Neural crest cell (in vitro differentiated cells): ENCODE measurements around the gene CIITA. TPM values are rescaled to one million over a fixed set of nuclear protein-coding genes. Genes with fewer than 3 reads are reported as not detected.

ENCODE experiments used
- DNase-seq: peaks from one replicate; pipeline ENCODE4 v3.0.0; 2021; ENCODE audit warnings: low read depth, mixed read lengths, low spot score
- H3K27ac Mint-ChIP-seq: one replicate; pipeline ENCODE4 v1.8.0; 2021; ENCODE audit warnings: mild to moderate bottlenecking, mixed read lengths; ENCODE audit not compliant: unreplicated experiment
- H3K27me3 Mint-ChIP-seq: 2 replicates; pipeline ENCODE4 v1.8.0; 2021; ENCODE audit warnings: low read depth, mild to moderate bottlenecking, mixed read lengths
- H3K36me3 Mint-ChIP-seq: 2 replicates; pipeline ENCODE4 v1.8.0; 2021; ENCODE audit warnings: low read depth, mild to moderate bottlenecking, mixed read lengths
- H3K4me1 Mint-ChIP-seq: 2 replicates; pipeline ENCODE4 v1.8.0; 2021; ENCODE audit warnings: mixed read lengths
- H3K4me3 Mint-ChIP-seq: one replicate; pipeline ENCODE4 v1.8.0; 2021; ENCODE audit warnings: mild to moderate bottlenecking, mixed read lengths
- H3K9me3 Mint-ChIP-seq: 2 replicates; pipeline ENCODE4 v1.8.0; 2021; ENCODE audit warnings: mixed read lengths
- total RNA-seq: library from RNA; stranded (reverse); gene quantifications from 2 replicates; pipeline ENCODE4 v1.2.1, GENCODE V29; 2021
- TF ChIP-seq, protein P1 (sequence below): fragments of 200-600 bp; sonication (generic); conservative IDR thresholded peaks from 2 replicates; pipeline ENCODE4 v1.5.0; 2021; ENCODE audit warnings: antibody characterized with exemption, mild to moderate bottlenecking

Gene CIITA
- total RNA-seq, 1 donor from 2014 or later = not detected

DNA sequence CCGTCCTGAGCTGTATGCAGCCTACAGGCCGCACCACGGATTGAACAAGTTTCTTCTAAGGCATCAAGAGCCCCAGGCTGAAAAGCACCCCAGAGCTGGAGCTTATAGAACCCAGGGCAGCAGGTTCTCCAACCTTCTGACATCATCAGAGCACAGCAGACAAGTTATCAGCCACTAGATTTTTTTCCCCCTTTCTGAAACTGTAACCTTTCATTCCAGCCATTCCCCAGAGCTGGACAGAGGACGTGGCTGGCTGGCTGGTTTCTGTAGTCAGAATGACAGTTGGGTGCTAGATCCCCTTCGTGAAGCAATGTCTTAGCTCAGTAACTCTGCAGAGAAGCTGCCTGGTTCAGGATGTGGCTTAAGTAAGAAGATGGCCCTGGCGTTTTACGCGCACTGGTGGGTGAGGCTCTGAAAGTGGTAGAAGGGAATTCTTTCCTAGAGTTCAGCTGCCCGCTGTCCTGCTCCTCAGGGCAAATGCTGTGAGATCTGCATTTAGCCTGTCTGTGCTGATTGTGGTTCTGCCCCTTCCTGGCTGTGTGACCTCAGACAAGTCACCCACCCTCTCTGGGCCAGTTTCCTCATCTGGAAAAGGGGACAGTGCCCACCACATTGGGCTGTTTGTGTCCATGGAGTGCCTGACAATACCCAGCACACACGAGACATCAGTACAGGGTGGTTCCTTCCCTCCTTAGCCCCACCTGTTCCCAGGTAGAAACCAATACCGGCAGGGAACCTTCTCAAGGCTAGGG is 56.1 kb downstream of the CIITA start:
- no peaks in the 10 kb centered on the region for H3K36me3 Mint-ChIP-seq
- H3K27me3 Mint-ChIP-seq = no peaks in the 10 kb centered on the region
- no peak overlapping the region for H3K4me3 Mint-ChIP-seq
- TF ChIP-seq, protein P1, sequence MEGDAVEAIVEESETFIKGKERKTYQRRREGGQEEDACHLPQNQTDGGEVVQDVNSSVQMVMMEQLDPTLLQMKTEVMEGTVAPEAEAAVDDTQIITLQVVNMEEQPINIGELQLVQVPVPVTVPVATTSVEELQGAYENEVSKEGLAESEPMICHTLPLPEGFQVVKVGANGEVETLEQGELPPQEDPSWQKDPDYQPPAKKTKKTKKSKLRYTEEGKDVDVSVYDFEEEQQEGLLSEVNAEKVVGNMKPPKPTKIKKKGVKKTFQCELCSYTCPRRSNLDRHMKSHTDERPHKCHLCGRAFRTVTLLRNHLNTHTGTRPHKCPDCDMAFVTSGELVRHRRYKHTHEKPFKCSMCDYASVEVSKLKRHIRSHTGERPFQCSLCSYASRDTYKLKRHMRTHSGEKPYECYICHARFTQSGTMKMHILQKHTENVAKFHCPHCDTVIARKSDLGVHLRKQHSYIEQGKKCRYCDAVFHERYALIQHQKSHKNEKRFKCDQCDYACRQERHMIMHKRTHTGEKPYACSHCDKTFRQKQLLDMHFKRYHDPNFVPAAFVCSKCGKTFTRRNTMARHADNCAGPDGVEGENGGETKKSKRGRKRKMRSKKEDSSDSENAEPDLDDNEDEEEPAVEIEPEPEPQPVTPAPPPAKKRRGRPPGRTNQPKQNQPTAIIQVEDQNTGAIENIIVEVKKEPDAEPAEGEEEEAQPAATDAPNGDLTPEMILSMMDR = no peak
- peaks cover 4% of the 10 kb centered on the region for H3K4me1 Mint-ChIP-seq
- H3K27ac Mint-ChIP-seq = peak overlapping the region; percentile 57
- H3K9me3 Mint-ChIP-seq = no peaks in the 10 kb centered on the region
- DNase-seq = no peak

DNA sequence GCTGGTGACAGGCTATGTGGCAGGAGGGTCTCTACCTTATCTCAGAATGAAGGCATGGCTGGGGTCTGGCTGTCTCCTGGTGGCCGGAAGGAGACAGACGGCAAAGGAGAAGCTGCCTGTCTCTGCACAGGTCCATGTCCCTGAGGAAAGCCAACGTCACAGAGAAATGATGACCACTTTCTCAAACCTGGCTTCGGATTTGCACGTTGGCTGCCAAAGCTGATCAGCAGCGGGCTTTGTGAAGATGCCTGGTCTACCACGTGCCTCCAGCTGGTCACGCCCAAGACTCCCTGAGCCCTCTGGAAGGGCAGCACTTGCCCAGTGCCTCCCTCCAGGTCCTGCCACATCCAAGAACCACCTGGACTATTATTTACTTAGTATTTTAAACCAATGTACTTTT is 56.9 kb downstream of the CIITA start:
- Mint-ChIP-seq H3K36me3 (no peaks in the 10 kb centered on the region), H3K27ac (no peak overlapping the region), H3K27me3 (no peaks in the 10 kb centered on the region), H3K4me1 (peaks cover 8% of the 10 kb centered on the region), H3K4me3 (no peak overlapping the region), H3K9me3 (no peaks in the 10 kb centered on the region)
- DNase-seq = no peak
- TF ChIP-seq, protein P1 = no peak

DNA sequence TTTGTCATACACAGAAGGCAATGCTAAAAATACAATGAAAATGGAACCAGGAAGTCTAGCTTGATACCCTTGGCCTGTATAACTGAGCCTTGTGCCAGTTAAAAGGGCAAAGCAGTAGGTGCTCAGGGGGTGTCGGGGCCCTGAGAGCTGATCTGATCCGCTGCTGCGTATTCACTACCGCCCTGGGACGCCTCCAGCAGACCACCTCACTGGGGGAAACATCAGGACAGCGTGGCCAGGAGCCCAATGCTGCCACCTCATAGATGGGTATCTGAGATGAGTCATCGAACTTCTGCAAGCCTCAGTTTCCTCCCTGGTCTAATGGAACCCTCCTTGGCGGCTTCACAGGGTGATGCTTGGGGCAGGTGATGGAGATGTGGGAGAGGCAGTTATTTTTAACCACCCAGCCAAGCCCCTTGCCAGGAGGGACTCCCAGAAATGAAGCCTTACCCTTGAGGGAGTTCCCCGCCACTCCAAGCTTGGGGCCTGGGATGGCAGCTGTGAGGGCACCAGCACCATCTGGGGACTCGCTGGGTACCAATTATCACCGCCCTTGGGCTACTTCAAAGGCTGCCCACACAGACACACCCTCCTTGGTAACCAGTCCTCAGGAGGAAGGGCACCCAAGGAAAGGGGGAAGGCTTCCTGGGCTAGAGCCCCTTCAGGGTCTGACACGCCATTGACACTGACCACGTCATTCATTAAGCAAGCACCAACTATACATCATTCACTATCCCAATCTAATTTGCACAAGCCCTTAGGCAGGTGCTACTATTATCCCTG is 57.5 kb downstream of the CIITA start:
- no peaks in the 10 kb centered on the region for H3K27me3 Mint-ChIP-seq
- H3K36me3 Mint-ChIP-seq = peaks cover 2% of the 10 kb centered on the region
- H3K4me3 Mint-ChIP-seq = no peak overlapping the region
- no peak for DNase-seq
- no peaks in the 10 kb centered on the region for H3K9me3 Mint-ChIP-seq
- no peak overlapping the region for H3K27ac Mint-ChIP-seq
- TF ChIP-seq, protein P1 = no peak
- H3K4me1 Mint-ChIP-seq = peaks cover 15% of the 10 kb centered on the region

DNA sequence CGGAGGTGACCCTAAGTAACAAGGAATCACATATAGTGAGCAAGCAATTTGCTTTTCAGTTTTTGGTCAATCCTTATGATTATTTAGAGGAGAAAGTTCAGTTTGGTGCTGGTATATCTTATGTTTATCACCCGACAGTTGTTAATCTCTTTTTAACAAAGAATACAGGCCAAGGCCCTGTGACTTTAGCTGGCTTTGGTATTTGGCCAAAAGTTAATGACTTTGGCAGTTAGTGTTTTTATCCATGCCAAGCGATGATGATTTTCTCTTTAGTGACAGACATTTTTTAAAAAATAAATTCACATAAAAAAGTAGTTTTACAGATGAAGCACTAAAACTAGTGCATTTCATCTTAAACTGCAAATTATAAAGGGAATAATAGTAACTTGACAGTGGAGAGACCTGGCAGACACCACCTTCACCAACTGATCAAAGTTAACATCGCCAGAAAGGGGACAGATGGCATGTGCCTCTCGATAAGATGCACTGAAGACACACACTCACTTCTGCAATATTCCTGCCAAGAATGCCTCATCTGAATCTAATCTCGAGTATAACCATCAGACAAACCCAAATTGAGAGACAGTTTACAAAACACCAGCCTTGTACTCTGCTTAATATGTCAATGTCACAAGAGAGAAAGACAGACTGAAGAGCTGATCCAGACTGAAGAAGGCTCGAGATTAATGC is 58.4 kb downstream of the CIITA start:
- TF ChIP-seq, protein P1 = no peak
- Mint-ChIP-seq H3K36me3 (peaks cover 3% of the 10 kb centered on the region), H3K27ac (no peak overlapping the region), H3K4me1 (peaks cover 23% of the 10 kb centered on the region), H3K27me3 (no peaks in the 10 kb centered on the region), H3K9me3 (no peaks in the 10 kb centered on the region), H3K4me3 (no peak overlapping the region)
- DNase-seq = no peak

DNA sequence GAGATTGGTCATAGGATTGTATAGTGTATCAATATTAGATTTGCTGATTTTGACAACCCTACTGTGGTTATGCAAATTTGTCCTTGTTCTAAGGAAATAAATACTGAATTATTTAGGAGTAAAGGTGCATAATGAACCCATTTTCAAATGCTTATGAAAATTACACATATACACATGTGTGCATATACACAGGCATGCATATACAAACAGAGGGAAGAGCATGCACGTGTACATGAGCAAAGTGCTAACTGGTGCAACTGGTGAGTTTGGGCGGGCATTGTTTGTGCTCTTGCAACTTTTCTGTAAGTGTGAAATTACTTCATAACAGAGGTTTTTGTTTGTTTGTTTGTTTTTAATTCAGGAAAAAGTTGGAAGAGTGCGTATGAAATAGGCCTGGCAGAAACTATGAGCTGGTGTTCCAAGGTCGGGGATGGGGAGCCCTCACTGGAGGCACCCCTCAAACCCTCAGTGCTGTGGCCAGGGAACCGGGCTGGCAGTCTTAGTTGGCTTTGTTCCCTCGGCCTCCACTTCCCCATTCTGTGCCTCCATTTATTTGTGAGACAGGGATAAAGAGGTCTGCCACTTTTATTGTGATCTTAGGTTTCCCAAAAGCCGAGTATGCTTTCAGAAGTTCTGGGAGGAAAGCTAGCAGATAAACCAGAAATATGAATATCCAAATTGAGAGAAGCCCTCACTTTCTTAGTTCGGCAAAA is 59.4 kb downstream of the CIITA start:
- no peak for DNase-seq
- H3K4me1 Mint-ChIP-seq = peaks cover 32% of the 10 kb centered on the region
- no peaks in the 10 kb centered on the region for H3K27me3 Mint-ChIP-seq
- H3K9me3 Mint-ChIP-seq = no peaks in the 10 kb centered on the region
- peak overlapping the region; percentile 6 for H3K4me3 Mint-ChIP-seq
- H3K27ac Mint-ChIP-seq = no peak overlapping the region
- H3K36me3 Mint-ChIP-seq = peaks cover 3% of the 10 kb centered on the region
- TF ChIP-seq, protein P1 = no peak
